ENCODE data around the gene HAGHL.
"Not testable (repeated sequence)": the region's sequence is repeated elsewhere in the genome, so short reads cannot be mapped to it uniquely, and the experiment has no call there.

The HAGHL gene

GRCh38 chr16:711548-712320, 15.2 kb upstream of the HAGHL start:
- Histone ChIP-seq H3K9me3 (ENCODE audit: control insufficient read depth, low read length) (no peaks in the 10 kb centered on the region), H3K4me3 (ENCODE audit: low read length) (no peak overlapping the region), H3K36me3 (ENCODE audit: control insufficient read depth, insufficient read depth, low read length, severe bottlenecking) (no peaks in the 10 kb centered on the region), H3K4me1 (ENCODE audit: control insufficient read depth, insufficient read depth, low read length) (peaks cover 29% of the 10 kb centered on the region), H3K27me3 (replicated peaks; ENCODE audit: control insufficient read depth, insufficient read depth, low read length) (peaks cover 43% of the 10 kb centered on the region), H3K9ac (ENCODE audit: low read length) (no peak overlapping the region)
- peak; percentile 87 for DNase-seq (ENCODE audit: low read depth)

DNA sequence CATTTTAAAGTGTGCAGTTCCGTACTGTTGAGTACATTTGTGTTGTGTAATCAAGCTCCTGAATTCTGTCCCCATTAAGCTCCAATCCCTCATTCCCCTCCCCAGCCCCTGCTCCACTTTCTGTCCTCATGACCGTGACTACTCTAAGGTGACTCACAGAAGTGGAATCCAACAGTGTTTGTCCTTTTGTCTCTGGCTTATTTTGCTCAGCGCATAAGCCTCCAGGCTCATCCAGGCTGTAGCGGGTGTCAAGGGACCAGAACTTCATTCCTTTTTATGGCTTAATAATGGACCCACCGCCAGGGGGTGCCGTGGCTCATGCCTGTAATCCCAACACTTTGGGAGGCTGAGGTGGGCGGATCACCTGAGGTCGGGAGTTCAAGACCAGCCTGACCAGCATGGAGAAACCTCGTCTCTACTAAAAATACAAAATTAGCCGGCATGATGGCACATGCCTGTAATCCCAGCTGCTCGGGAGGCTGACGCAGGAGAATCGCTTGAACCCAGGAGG, 14.1 kb upstream of the HAGHL start:
- H3K9ac ChIP-seq (ENCODE audit: low read length), result peak overlapping the region; percentile 39
- H3K4me1 ChIP-seq (ENCODE audit: control insufficient read depth, insufficient read depth, low read length), result peaks cover 29% of the 10 kb centered on the region
- H3K27me3 ChIP-seq (replicated peaks; ENCODE audit: control insufficient read depth, insufficient read depth, low read length), result peaks cover 34% of the 10 kb centered on the region

GRCh38 chr16:714079-714478, 12.8 kb upstream of the HAGHL start:
- Histone ChIP-seq H3K4me1 (ENCODE audit: control insufficient read depth, insufficient read depth, low read length) (peaks cover 29% of the 10 kb centered on the region), H3K36me3 (ENCODE audit: control insufficient read depth, insufficient read depth, low read length, severe bottlenecking) (no peaks in the 10 kb centered on the region)

More for the DNA sequence above, 14.1 kb upstream of the HAGHL start:
- not testable (repeated sequence) for H3K4me3 ChIP-seq (ENCODE audit: low read length); H3K9me3 ChIP-seq (ENCODE audit: control insufficient read depth, low read length); H3K36me3 ChIP-seq (ENCODE audit: control insufficient read depth, insufficient read depth, low read length, severe bottlenecking)
- peak; percentile 91 for DNase-seq (ENCODE audit: low read depth)

GRCh38 chr16:714558-715476, 12.1 kb upstream of the HAGHL start, which contains the start of gene METRN:
Gene METRN (plus strand): TSS chr16:715118. CDS start chr16:715290, 172 bp downstream.
- H3K4me1 ChIP-seq (ENCODE audit: control insufficient read depth, insufficient read depth, low read length), result peaks cover 28% of the 10 kb centered on the region
- DNase-seq (ENCODE audit: low read depth), result peak; percentile 98
- peak within 1 kb of the TSS; percentile 80 for H3K4me3 ChIP-seq (ENCODE audit: low read length)
- H3K9me3 ChIP-seq (ENCODE audit: control insufficient read depth, low read length), result no peaks in the 10 kb centered on the region
- no peaks in the 10 kb centered on the region for H3K36me3 ChIP-seq (ENCODE audit: control insufficient read depth, insufficient read depth, low read length, severe bottlenecking)
- peaks cover 14% of the 10 kb centered on the region for H3K27me3 ChIP-seq (replicated peaks; ENCODE audit: control insufficient read depth, insufficient read depth, low read length)
- peak within 1 kb of the TSS; percentile 82 for H3K9ac ChIP-seq (ENCODE audit: low read length)

More at GRCh38 chr16:714079-714478, 12.8 kb upstream of the HAGHL start:
- no peak for DNase-seq (ENCODE audit: low read depth)
- no peaks in the 10 kb centered on the region for H3K9me3 ChIP-seq (ENCODE audit: control insufficient read depth, low read length)
- no peak overlapping the region for H3K4me3 ChIP-seq (ENCODE audit: low read length)
- peak overlapping the region; percentile 42 for H3K9ac ChIP-seq (ENCODE audit: low read length)
- peaks cover 21% of the 10 kb centered on the region for H3K27me3 ChIP-seq (replicated peaks; ENCODE audit: control insufficient read depth, insufficient read depth, low read length)

DNA sequence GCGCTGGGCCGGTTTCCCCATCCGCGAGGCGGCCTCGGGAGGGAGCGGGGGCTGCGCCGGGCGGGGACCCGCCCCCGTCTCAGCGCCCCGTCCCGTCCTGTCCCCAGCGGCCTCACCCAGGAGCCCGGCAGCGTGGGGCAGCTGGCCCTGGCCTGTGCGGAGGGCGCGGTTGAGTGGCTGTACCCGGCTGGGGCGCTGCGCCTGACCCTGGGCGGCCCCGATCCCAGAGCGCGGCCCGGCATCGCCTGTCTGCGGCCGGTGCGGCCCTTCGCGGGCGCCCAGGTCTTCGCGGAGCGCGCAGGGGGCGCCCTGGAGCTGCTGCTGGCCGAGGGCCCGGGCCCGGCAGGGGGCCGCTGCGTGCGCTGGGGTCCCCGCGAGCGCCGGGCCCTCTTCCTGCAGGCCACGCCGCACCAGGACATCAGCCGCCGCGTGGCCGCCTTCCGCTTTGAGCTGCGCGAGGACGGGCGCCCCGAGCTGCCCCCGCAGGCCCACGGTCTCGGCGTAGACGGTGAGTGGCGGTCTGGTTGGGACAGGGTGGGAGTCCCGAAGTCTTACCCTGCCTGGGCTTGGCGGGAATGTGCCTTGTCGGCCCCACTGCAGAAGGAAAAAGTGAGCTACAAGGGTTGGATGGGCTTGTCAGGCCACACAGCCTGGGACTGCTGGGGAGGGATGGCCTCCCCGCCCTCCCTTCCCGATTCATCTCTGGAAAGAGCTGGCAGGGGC, 11.3 kb upstream of the HAGHL start:
- Histone ChIP-seq H3K9ac (ENCODE audit: low read length) (peak overlapping the region; percentile 82), H3K36me3 (ENCODE audit: control insufficient read depth, insufficient read depth, low read length, severe bottlenecking) (no peaks in the 10 kb centered on the region), H3K4me3 (ENCODE audit: low read length) (peak overlapping the region; percentile 80), H3K27me3 (replicated peaks; ENCODE audit: control insufficient read depth, insufficient read depth, low read length) (peaks cover 7% of the 10 kb centered on the region), H3K4me1 (ENCODE audit: control insufficient read depth, insufficient read depth, low read length) (peaks cover 30% of the 10 kb centered on the region), H3K9me3 (ENCODE audit: control insufficient read depth, low read length) (no peaks in the 10 kb centered on the region)
- DNase-seq (ENCODE audit: low read depth), result peak; percentile 61

GRCh38 chr16:716200-716568, 10.7 kb upstream of the HAGHL start:
- Histone ChIP-seq H3K4me1 (ENCODE audit: control insufficient read depth, insufficient read depth, low read length) (peaks cover 30% of the 10 kb centered on the region), H3K9ac (ENCODE audit: low read length) (peak overlapping the region; percentile 82), H3K4me3 (ENCODE audit: low read length) (peak overlapping the region; percentile 80), H3K9me3 (ENCODE audit: control insufficient read depth, low read length) (no peaks in the 10 kb centered on the region), H3K27me3 (replicated peaks; ENCODE audit: control insufficient read depth, insufficient read depth, low read length) (peaks cover 4% of the 10 kb centered on the region), H3K36me3 (ENCODE audit: control insufficient read depth, insufficient read depth, low read length, severe bottlenecking) (no peaks in the 10 kb centered on the region)
- DNase-seq (ENCODE audit: low read depth), result peak; percentile 31

- no peak for DNase-seq (ENCODE audit: low read depth)
- peak overlapping the region; percentile 80 for H3K4me3 ChIP-seq (ENCODE audit: low read length)
- H3K4me1 ChIP-seq (ENCODE audit: control insufficient read depth, insufficient read depth, low read length), result peaks cover 34% of the 10 kb centered on the region
- H3K9me3 ChIP-seq (ENCODE audit: control insufficient read depth, low read length), result no peaks in the 10 kb centered on the region
- peak overlapping the region; percentile 82 for H3K9ac ChIP-seq (ENCODE audit: low read length)
- no peaks in the 10 kb centered on the region for H3K27me3 ChIP-seq (replicated peaks; ENCODE audit: control insufficient read depth, insufficient read depth, low read length)
- H3K36me3 ChIP-seq (ENCODE audit: control insufficient read depth, insufficient read depth, low read length, severe bottlenecking), result no peaks in the 10 kb centered on the region
Observed at GRCh38 chr16:716768-717325, 10.1 kb upstream of the HAGHL start.

DNA sequence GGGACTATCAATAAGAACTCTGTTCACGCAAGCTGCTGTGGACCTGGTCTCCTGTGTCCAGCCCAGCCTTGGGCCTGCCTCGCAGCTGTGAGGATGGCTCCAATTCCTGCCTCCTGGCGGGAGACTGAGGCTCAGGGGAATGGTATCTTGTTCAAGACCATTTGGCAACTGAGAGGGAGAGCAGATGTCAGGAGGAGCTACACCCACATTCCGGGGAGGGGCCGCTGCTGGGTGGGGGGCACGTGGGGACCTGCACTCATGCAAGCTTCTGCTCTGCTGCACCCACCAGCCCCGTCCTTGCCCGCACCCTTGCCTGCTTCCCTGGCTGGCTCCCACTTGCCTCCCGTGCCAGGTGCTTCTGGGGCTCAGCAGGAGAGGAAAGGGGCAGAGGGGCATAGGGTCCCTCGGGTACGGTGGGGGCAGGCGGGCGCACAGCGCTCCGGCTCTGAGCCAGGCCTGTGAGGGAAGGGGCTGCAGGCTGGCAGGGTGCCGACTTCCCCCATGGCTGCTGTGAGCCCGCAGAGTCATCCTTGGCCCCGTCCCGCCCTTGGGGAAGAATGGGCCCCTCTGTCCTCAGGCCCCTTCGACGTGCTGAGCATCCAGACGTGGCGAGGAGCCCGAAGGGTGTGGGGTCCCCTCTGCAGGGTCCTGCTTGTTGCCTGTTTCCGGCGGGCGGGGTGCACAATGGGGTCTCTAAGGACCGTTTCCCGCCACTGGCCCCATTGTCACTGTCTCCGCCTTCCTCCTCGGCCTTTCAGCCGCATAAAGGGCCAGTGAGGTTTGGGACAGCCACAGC, 9.3 kb upstream of the HAGHL start:
- Histone ChIP-seq H3K27me3 (replicated peaks; ENCODE audit: control insufficient read depth, insufficient read depth, low read length) (no peaks in the 10 kb centered on the region), H3K36me3 (ENCODE audit: control insufficient read depth, insufficient read depth, low read length, severe bottlenecking) (no peaks in the 10 kb centered on the region), H3K9ac (ENCODE audit: low read length) (no peak overlapping the region), H3K9me3 (ENCODE audit: control insufficient read depth, low read length) (no peaks in the 10 kb centered on the region), H3K4me3 (ENCODE audit: low read length) (no peak overlapping the region), H3K4me1 (ENCODE audit: control insufficient read depth, insufficient read depth, low read length) (peaks cover 27% of the 10 kb centered on the region)
- DNase-seq (ENCODE audit: low read depth), result no peak

DNA sequence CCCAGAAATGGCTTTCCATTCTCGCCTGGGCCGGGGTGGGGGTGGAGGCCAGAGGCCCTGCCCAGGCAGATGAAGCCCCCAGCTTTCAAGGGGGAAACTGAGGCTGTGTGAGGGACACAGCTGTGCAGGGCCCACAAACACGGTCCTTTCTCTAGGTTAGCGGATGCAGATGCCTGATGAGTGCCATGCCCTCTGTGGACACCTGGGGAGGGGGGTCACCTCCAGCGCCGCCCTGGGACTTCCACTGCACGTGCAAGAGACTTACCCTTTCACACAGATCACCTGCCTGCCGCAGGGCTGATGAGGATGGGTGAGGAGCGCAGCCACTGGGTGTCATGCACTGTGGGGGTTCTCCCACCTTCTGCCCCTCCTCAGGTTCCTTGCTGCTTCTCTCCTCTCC, 8.5 kb upstream of the HAGHL start:
- H3K4me3 ChIP-seq (ENCODE audit: low read length), result no peak overlapping the region
- DNase-seq (ENCODE audit: low read depth), result no peak
- no peaks in the 10 kb centered on the region for H3K36me3 ChIP-seq (ENCODE audit: control insufficient read depth, insufficient read depth, low read length, severe bottlenecking)
- H3K9ac ChIP-seq (ENCODE audit: low read length), result no peak overlapping the region
- H3K9me3 ChIP-seq (ENCODE audit: control insufficient read depth, low read length), result no peaks in the 10 kb centered on the region
- H3K27me3 ChIP-seq (replicated peaks; ENCODE audit: control insufficient read depth, insufficient read depth, low read length), result no peaks in the 10 kb centered on the region
- peaks cover 26% of the 10 kb centered on the region for H3K4me1 ChIP-seq (ENCODE audit: control insufficient read depth, insufficient read depth, low read length)

DNA sequence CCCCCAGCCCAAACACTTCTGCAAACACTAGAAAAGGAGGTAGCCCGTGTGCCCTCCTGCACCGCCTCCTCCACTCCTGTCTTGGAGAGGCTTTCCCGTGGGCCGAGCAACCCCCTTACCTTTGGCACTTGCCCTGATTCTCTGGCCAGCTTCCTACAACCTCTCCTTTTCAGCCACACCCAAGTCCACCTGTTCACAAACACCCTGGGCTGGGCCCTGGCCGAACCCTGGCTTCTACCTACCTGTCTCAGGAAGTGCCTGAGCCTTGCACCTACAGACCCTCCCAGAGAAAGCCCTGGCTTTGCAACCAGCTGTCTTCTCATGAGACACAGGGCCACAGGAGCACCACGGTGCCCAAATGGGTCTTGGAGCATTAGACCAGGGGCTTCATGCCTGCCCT, 8.0 kb upstream of the HAGHL start:
- no peaks in the 10 kb centered on the region for H3K9me3 ChIP-seq (ENCODE audit: control insufficient read depth, low read length)
- H3K9ac ChIP-seq (ENCODE audit: low read length), result no peak overlapping the region
- H3K36me3 ChIP-seq (ENCODE audit: control insufficient read depth, insufficient read depth, low read length, severe bottlenecking), result no peaks in the 10 kb centered on the region
- peaks cover 26% of the 10 kb centered on the region for H3K4me1 ChIP-seq (ENCODE audit: control insufficient read depth, insufficient read depth, low read length)
- DNase-seq (ENCODE audit: low read depth), result no peak
- H3K4me3 ChIP-seq (ENCODE audit: low read length), result no peak overlapping the region
- H3K27me3 ChIP-seq (replicated peaks; ENCODE audit: control insufficient read depth, insufficient read depth, low read length), result no peaks in the 10 kb centered on the region
